K562 (cell line): Measurements from ENCODE around the gene FAM50A. TPM values are rescaled to one million over a fixed set of nuclear protein-coding genes. Genes with fewer than 3 reads are reported as not detected.

Source experiments
- BHLHE40 ChIP-seq: IDR thresholded peaks from 2 replicates; pipeline ENCODE4 v1.6.1; 2011; ENCODE audit warnings: low read length, improper control_type of control experiment
- COPS2 ChIP-seq: fragments of 450-650 bp; conservative IDR thresholded peaks from 2 replicates; pipeline ENCODE4 v1.6.1; 2016; ENCODE audit warnings: mild to moderate bottlenecking, moderate library complexity
- ELF2 ChIP-seq: fragments of 250-450 bp; sonication (Bioruptor Pico); IDR thresholded peaks from 2 replicates; pipeline ENCODE4 v1.5.0; 2021; ENCODE audit warnings: mild to moderate bottlenecking
- FOXP4 ChIP-seq: sonication (generic); formaldehyde crosslinking; IDR thresholded peaks from 2 replicates; pipeline ENCODE4 v1.8.0; 2022; ENCODE audit warnings: mild to moderate bottlenecking, missing genetic modification reagents, borderline replicate concordance
- NFRKB ChIP-seq: fragments of 450-650 bp; IDR thresholded peaks from 2 replicates; pipeline ENCODE4 v1.6.1; 2016; ENCODE audit warnings: low read depth
- RBM39 ChIP-seq: fragments of 200-400 bp; formaldehyde crosslinking; optimal IDR thresholded peaks from 2 replicates; pipeline ENCODE3; 2018; ENCODE audit warnings: low read depth, low read length
- RFX5 ChIP-seq: IDR thresholded peaks from 2 replicates; pipeline ENCODE4 v1.6.1; 2011; ENCODE audit warnings: low read depth, mild to moderate bottlenecking, improper control_type of control experiment, low read length
- ZFP30 ChIP-seq: fragments of 250-450 bp; sonication (Bioruptor Pico); IDR thresholded peaks from 2 replicates; pipeline ENCODE4 v1.8.0; 2022; ENCODE audit warnings: moderate library complexity, mild to moderate bottlenecking, inconsistent platforms, borderline replicate concordance
- polyA plus RNA-seq, 8 experiments: library from polyadenylated mRNA; depleted of rRNA in 4 of 8; stranded (reverse) in 5 of 8; unstranded in 3 of 8; fragments of >200 nt; fragmentation: Nextera tagmentation in 2 of 8; fragmentation: Illumina TruSeq in 1 of 8; extraction: Ambion mirVana in 2 of 8; extraction: Trizol in 1 of 8; gene quantifications; 2 replicates each; pipeline versions ENCODE4 v1.2.1 to v1.2.3, GENCODE V29; 2011 to 2014; ENCODE audit warnings: inconsistent platforms in 1 of 8, missing spikeins in 1 of 8
- total RNA-seq, 7 experiments: library from RNA; depleted of rRNA in 6 of 7; stranded (reverse); fragments of >200 nt in 6 of 7; fragmentation: Illumina TruSeq in 2 of 7; extraction: Trizol in 2 of 7; gene quantifications; 2 replicates each; pipeline versions ENCODE4 v1.2.1 to v1.2.3, GENCODE V29; 2011 to 2021; ENCODE audit warnings: low replicate concordance in 1 of 7
- TF ChIP-seq, protein P1 (sequence below): fragments of 250-450 bp; sonication (Bioruptor Pico); IDR thresholded peaks from 2 replicates; pipeline ENCODE4 v1.8.0; 2022; ENCODE audit warnings: inconsistent platforms, mild to moderate bottlenecking, moderate library complexity, borderline replicate concordance
- TF ChIP-seq, protein P2 (sequence below): fragments of 450-650 bp; IDR thresholded peaks from 2 replicates; pipeline ENCODE4 v1.6.1; 2018; ENCODE audit warnings: mild to moderate bottlenecking, low read depth; ENCODE audit not compliant: partially characterized antibody
- TF ChIP-seq, protein P3 (sequence below): sonication (generic); formaldehyde crosslinking; IDR thresholded peaks from 2 replicates; pipeline ENCODE4 v1.8.0; 2023; ENCODE audit warnings: mild to moderate bottlenecking, missing genetic modification reagents
- TF ChIP-seq, protein P4 (sequence below): fragments of 250-450 bp; sonication (Bioruptor Pico); IDR thresholded peaks from 2 replicates; pipeline ENCODE4 v1.5.1; 2021; ENCODE audit warnings: mild to moderate bottlenecking

The FAM50A gene
- total and polyA plus RNA-seq, 9 of the 15 experiments (the other 6 are each of a cell fraction or from before 2014, with no cell fraction given) = 4.4 to 114 (median 67.3) TPM

GRCh38 chrX:154478728-154479622 is 35.0 kb downstream of the FAM50A start, which contains the start of gene LAGE3 (continued):
- TF ChIP-seq FOXP4 (CRISPR knock-in tag) (no peak), ZFP30 (CRISPR knock-in tag) (no peak), RFX5 (no peak), ELF2 (CRISPR knock-in tag) (no peak), BHLHE40 (peak; percentile 54; the same call in 1 of the 2 replicates), COPS2 (no peak), NFRKB (no peak), RBM39 (no peak)
- TF ChIP-seq, protein P1, sequence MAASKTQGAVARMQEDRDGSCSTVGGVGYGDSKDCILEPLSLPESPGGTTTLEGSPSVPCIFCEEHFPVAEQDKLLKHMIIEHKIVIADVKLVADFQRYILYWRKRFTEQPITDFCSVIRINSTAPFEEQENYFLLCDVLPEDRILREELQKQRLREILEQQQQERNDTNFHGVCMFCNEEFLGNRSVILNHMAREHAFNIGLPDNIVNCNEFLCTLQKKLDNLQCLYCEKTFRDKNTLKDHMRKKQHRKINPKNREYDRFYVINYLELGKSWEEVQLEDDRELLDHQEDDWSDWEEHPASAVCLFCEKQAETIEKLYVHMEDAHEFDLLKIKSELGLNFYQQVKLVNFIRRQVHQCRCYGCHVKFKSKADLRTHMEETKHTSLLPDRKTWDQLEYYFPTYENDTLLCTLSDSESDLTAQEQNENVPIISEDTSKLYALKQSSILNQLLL = no peak
- TF ChIP-seq, protein P2, sequence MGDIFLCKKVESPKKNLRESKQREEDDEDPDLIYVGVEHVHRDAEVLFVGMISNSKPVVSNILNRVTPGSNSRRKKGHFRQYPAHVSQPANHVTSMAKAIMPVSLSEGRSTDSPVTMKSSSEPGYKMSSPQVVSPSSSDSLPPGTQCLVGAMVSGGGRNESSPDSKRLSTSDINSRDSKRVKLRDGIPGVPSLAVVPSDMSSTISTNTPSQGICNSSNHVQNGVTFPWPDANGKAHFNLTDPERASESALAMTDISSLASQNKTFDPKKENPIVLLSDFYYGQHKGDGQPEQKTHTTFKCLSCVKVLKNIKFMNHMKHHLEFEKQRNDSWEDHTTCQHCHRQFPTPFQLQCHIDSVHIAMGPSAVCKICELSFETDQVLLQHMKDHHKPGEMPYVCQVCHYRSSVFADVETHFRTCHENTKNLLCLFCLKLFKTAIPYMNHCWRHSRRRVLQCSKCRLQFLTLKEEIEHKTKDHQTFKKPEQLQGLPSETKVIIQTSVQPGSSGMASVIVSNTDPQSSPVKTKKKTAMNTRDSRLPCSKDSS = no peak
- TF ChIP-seq, protein P3, sequence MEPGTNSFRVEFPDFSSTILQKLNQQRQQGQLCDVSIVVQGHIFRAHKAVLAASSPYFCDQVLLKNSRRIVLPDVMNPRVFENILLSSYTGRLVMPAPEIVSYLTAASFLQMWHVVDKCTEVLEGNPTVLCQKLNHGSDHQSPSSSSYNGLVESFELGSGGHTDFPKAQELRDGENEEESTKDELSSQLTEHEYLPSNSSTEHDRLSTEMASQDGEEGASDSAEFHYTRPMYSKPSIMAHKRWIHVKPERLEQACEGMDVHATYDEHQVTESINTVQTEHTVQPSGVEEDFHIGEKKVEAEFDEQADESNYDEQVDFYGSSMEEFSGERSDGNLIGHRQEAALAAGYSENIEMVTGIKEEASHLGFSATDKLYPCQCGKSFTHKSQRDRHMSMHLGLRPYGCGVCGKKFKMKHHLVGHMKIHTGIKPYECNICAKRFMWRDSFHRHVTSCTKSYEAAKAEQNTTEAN (CRISPR knock-in tag) = no peak
- TF ChIP-seq, protein P4, sequence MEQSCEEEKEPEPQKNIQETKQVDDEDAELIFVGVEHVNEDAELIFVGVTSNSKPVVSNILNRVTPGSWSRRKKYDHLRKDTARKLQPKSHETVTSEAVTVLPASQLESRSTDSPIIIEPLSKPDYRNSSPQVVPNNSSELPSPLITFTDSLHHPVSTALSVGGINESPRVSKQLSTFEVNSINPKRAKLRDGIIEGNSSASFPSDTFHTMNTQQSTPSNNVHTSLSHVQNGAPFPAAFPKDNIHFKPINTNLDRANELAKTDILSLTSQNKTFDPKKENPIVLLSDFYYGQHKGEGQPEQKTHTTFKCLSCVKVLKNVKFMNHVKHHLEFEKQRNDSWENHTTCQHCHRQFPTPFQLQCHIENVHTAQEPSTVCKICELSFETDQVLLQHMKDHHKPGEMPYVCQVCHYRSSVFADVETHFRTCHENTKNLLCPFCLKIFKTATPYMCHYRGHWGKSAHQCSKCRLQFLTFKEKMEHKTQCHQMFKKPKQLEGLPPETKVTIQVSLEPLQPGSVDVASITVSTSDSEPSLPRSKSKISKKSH (CRISPR knock-in tag) = no peak
